Activated effector memory CD4-positive, alpha-beta T cell treated with anti-CD3 and anti-CD28 coated beads, Interleukin-2, amount 50 U/mL, for 16 hours (primary cell): ENCODE data around the gene GSK3B.

Experiments
- DNase-seq: peaks from one replicate; pipeline ENCODE4 v3.0.0-alpha.2; 2020

The GSK3B gene

GRCh38 chr3:119864476-119864875, 229.8 kb downstream of the GSK3B start:
- no peak for DNase-seq

GRCh38 chr3:119862616-119863015, 231.6 kb downstream of the GSK3B start:
- no peak for DNase-seq

- DNase-seq = no peak
These were observed 232.6 kb downstream of the GSK3B start for GRCh38 chr3:119861681-119862080.

- DNase-seq = no peak
These were observed 234.5 kb downstream of the GSK3B start for GRCh38 chr3:119859728-119860127.

GRCh38 chr3:119858957-119859356, 235.3 kb downstream of the GSK3B start:
- DNase-seq = no peak

GRCh38 chr3:119856695-119857094, 237.6 kb downstream of the GSK3B start:
- DNase-seq = no peak

GRCh38 chr3:119849126-119849525, 245.1 kb downstream of the GSK3B start:
- no peak for DNase-seq

GRCh38 chr3:119841808-119842471, 252.3 kb downstream of the GSK3B start:
- no peak for DNase-seq

GRCh38 chr3:119835556-119835955, 258.7 kb downstream of the GSK3B start:
- no peak for DNase-seq

GRCh38 chr3:119834754-119835370, 259.4 kb downstream of the GSK3B start:
- DNase-seq = no peak

GRCh38 chr3:119831941-119832371, 262.3 kb downstream of the GSK3B start:
- no peak for DNase-seq

GRCh38 chr3:119831022-119831421, 263.2 kb downstream of the GSK3B start:
- DNase-seq = no peak

- DNase-seq = no peak
These were observed 264.8 kb downstream of the GSK3B start for GRCh38 chr3:119829420-119829819.

GRCh38 chr3:119826711-119827608, 267.3 kb downstream of the GSK3B start:
- no peak for DNase-seq

- DNase-seq = no peak
These were observed 268.4 kb downstream of the GSK3B start for GRCh38 chr3:119825820-119826219.

GRCh38 chr3:119819806-119820205, 274.4 kb downstream of the GSK3B start:
- no peak for DNase-seq

- DNase-seq = no peak
These were observed 275.3 kb downstream of the GSK3B start for GRCh38 chr3:119818937-119819336.

- no peak for DNase-seq
These were observed 276.5 kb downstream of the GSK3B start for GRCh38 chr3:119817583-119818363.

- no peak for DNase-seq
These were observed 277.2 kb downstream of the GSK3B start for GRCh38 chr3:119817071-119817470.

GRCh38 chr3:119815716-119816115, 278.5 kb downstream of the GSK3B start:
- DNase-seq = no peak

GRCh38 chr3:119812491-119813058, 281.7 kb downstream of the GSK3B start:
- DNase-seq = no peak

GRCh38 chr3:119810018-119810435, 284.2 kb downstream of the GSK3B start:
- DNase-seq = peak; percentile 84
